IMR-90 (cell line): Measurements from ENCODE around the gene SHROOM3.

ENCODE experiments used
- CTCF ChIP-seq: conservative IDR thresholded peaks from 2 replicates; pipeline ENCODE4 v1.5.1; 2012; ENCODE audit warnings: mild to moderate bottlenecking, low read depth, low read length, improper control_type of control experiment
- RAD21 ChIP-seq: IDR thresholded peaks from 2 replicates; pipeline ENCODE4 v1.6.1; 2012; ENCODE audit warnings: low read length, improper control_type of control experiment

DNA sequence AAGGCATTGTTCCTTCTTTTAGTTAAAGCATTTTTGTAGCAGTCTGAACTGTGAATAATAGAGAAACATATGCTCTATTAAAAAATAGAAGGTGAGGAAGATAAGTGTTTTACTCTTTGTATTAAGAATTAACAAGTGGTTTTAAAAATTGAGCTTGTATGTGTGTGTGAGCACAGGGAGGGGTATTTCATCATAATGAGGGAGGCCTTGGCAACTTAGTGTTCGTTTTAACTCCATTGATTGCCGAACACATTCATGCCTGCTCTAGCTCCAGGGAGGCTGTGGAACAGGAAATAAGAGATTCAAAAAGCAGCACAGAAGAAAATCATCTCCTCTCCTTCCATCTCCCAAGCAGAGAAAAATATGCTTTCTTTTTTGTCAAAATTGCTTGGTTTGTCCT, 14.8 kb downstream of the SHROOM3 start:
- TF ChIP-seq CTCF, result no peak
- no peak for TF ChIP-seq RAD21
